ENCODE results near the gene CENPVL1.

CENPVL1 gene

DNA sequence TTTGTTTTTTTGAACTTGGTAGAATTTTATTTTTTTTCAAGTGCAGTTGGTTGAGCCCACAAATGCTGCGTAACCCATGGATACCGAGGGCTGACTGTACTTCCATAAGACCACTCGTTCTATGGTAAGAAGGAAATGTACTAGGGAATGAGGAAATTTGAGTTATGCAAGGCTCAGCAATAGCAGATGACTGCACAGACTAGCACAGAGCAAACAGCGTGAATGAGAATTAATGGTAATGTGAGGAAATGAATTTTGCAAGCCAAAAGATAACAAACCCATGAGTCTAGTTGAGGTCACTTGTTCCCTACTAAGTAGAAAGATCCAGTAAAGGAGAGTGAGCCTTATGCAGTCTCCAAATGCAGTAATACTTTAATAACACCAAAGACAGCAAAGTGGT is 50.3 kb downstream of the CENPVL1 start:
- TF ChIP-seq RAD21 (IDR thresholded peaks at IDR 0.05; ENCODE audit: low read depth) (no peak), TCF12 (IDR thresholded peaks at IDR 0.05; ENCODE audit: low read depth) (no peak), EP300 (IDR thresholded peaks at IDR 0.05; ENCODE audit: borderline replicate concordance) (no peak), NFIC (IDR thresholded peaks at IDR 0.05) (no peak), REST (IDR thresholded peaks at IDR 0.05; ENCODE audit: low read depth) (no peak), TEAD4 (IDR thresholded peaks at IDR 0.05) (no peak), CEBPB (IDR thresholded peaks at IDR 0.05) (no peak), CREB1 (IDR thresholded peaks at IDR 0.05; ENCODE audit: low read depth) (no peak), ZBTB7A (IDR thresholded peaks at IDR 0.05; ENCODE audit: low read depth) (no peak), USF1 (IDR thresholded peaks at IDR 0.05) (no peak), FOXM1 (IDR thresholded peaks at IDR 0.05; ENCODE audit: borderline replicate concordance, low read depth) (no peak), YY1 (IDR thresholded peaks at IDR 0.05; ENCODE audit: low read depth) (no peak), EGR1 (IDR thresholded peaks at IDR 0.05) (no peak), TAF1 (IDR thresholded peaks at IDR 0.05; ENCODE audit: low read depth) (no peak)
- TF ChIP-seq, protein P1, sequence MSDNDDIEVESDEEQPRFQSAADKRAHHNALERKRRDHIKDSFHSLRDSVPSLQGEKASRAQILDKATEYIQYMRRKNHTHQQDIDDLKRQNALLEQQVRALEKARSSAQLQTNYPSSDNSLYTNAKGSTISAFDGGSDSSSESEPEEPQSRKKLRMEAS (IDR thresholded peaks at IDR 0.05), result no peak
